Measurements from ENCODE around the gene DYNC2LI1.

The DYNC2LI1 gene

GRCh38 chr2:43738257-43738656 lies 35.6 kb upstream of the DYNC2LI1 start:
- H3K9me3 ChIP-seq (ENCODE audit: control insufficient read depth, insufficient read depth, low read depth, low read length): no peaks in the 10 kb centered on the region
- no peaks in the 10 kb centered on the region for H3K27me3 ChIP-seq (ENCODE audit: control insufficient read depth, insufficient read depth, low read length)

GRCh38 chr2:43743706-43744105 lies 30.1 kb upstream of the DYNC2LI1 start:
- Histone ChIP-seq H3K27me3 (ENCODE audit: control insufficient read depth, insufficient read depth, low read length) (no peaks in the 10 kb centered on the region), H3K9ac (ENCODE audit: low read length) (no peak overlapping the region), H3K4me1 (ENCODE audit: control insufficient read depth, insufficient read depth, low read length) (no peaks in the 10 kb centered on the region), H3K9me3 (ENCODE audit: control insufficient read depth, insufficient read depth, low read depth, low read length) (no peaks in the 10 kb centered on the region), H3K27ac (ENCODE audit: low read depth, low read length) (no peak overlapping the region), H3K4me3 (ENCODE audit: low read depth, low read length) (no peak overlapping the region), H3K36me3 (ENCODE audit: control insufficient read depth, insufficient read depth, low read length) (no peaks in the 10 kb centered on the region)

More at GRCh38 chr2:43738257-43738656, 35.6 kb upstream of the DYNC2LI1 start:
- Histone ChIP-seq H3K27ac (ENCODE audit: low read depth, low read length) (no peak overlapping the region), H3K36me3 (ENCODE audit: control insufficient read depth, insufficient read depth, low read length) (no peaks in the 10 kb centered on the region), H3K4me3 (ENCODE audit: low read depth, low read length) (no peak overlapping the region), H3K4me1 (ENCODE audit: control insufficient read depth, insufficient read depth, low read length) (peaks cover 10% of the 10 kb centered on the region; the same call in 1 of the 2 replicates), H3K9ac (ENCODE audit: low read length) (no peak overlapping the region)

- Histone ChIP-seq H3K4me1 (ENCODE audit: control insufficient read depth, insufficient read depth, low read length) (no peaks in the 10 kb centered on the region), H3K9ac (ENCODE audit: low read length) (no peak overlapping the region), H3K36me3 (ENCODE audit: control insufficient read depth, insufficient read depth, low read length) (no peaks in the 10 kb centered on the region), H3K27ac (ENCODE audit: low read depth, low read length) (no peak overlapping the region), H3K27me3 (ENCODE audit: control insufficient read depth, insufficient read depth, low read length) (no peaks in the 10 kb centered on the region), H3K9me3 (ENCODE audit: control insufficient read depth, insufficient read depth, low read depth, low read length) (no peaks in the 10 kb centered on the region), H3K4me3 (ENCODE audit: low read depth, low read length) (no peak overlapping the region)
Measured at GRCh38 chr2:43745457-43745856, 28.4 kb upstream of the DYNC2LI1 start.

GRCh38 chr2:43748333-43748732 lies 25.5 kb upstream of the DYNC2LI1 start:
- Histone ChIP-seq H3K9me3 (ENCODE audit: control insufficient read depth, insufficient read depth, low read depth, low read length) (no peaks in the 10 kb centered on the region), H3K4me1 (ENCODE audit: control insufficient read depth, insufficient read depth, low read length) (no peaks in the 10 kb centered on the region), H3K9ac (ENCODE audit: low read length) (no peak overlapping the region), H3K27ac (ENCODE audit: low read depth, low read length) (no peak overlapping the region), H3K27me3 (ENCODE audit: control insufficient read depth, insufficient read depth, low read length) (no peaks in the 10 kb centered on the region), H3K36me3 (ENCODE audit: control insufficient read depth, insufficient read depth, low read length) (no peaks in the 10 kb centered on the region), H3K4me3 (ENCODE audit: low read depth, low read length) (no peak overlapping the region)

GRCh38 chr2:43749583-43749982 lies 24.3 kb upstream of the DYNC2LI1 start:
- no peaks in the 10 kb centered on the region for H3K36me3 ChIP-seq (ENCODE audit: control insufficient read depth, insufficient read depth, low read length)
- H3K4me1 ChIP-seq (ENCODE audit: control insufficient read depth, insufficient read depth, low read length): no peaks in the 10 kb centered on the region
- H3K27me3 ChIP-seq (ENCODE audit: control insufficient read depth, insufficient read depth, low read length): no peaks in the 10 kb centered on the region
- H3K9ac ChIP-seq (ENCODE audit: low read length): no peak overlapping the region
- H3K27ac ChIP-seq (ENCODE audit: low read depth, low read length): no peak overlapping the region
- H3K9me3 ChIP-seq (ENCODE audit: control insufficient read depth, insufficient read depth, low read depth, low read length): no peaks in the 10 kb centered on the region
- no peak overlapping the region for H3K4me3 ChIP-seq (ENCODE audit: low read depth, low read length)

GRCh38 chr2:43751476-43751990 lies 22.3 kb upstream of the DYNC2LI1 start:
- no peak overlapping the region for H3K27ac ChIP-seq (ENCODE audit: low read depth, low read length)
- no peak overlapping the region for H3K9ac ChIP-seq (ENCODE audit: low read length)
- no peaks in the 10 kb centered on the region for H3K9me3 ChIP-seq (ENCODE audit: control insufficient read depth, insufficient read depth, low read depth, low read length)
- H3K4me1 ChIP-seq (ENCODE audit: control insufficient read depth, insufficient read depth, low read length): no peaks in the 10 kb centered on the region
- H3K4me3 ChIP-seq (ENCODE audit: low read depth, low read length): no peak overlapping the region
- H3K36me3 ChIP-seq (ENCODE audit: control insufficient read depth, insufficient read depth, low read length): no peaks in the 10 kb centered on the region
- H3K27me3 ChIP-seq (ENCODE audit: control insufficient read depth, insufficient read depth, low read length): no peaks in the 10 kb centered on the region

GRCh38 chr2:43752302-43752701 lies 21.5 kb upstream of the DYNC2LI1 start:
- H3K27ac ChIP-seq (ENCODE audit: low read depth, low read length): no peak overlapping the region
- H3K9me3 ChIP-seq (ENCODE audit: control insufficient read depth, insufficient read depth, low read depth, low read length): no peaks in the 10 kb centered on the region
- H3K36me3 ChIP-seq (ENCODE audit: control insufficient read depth, insufficient read depth, low read length): no peaks in the 10 kb centered on the region
- H3K4me3 ChIP-seq (ENCODE audit: low read depth, low read length): no peak overlapping the region
- H3K9ac ChIP-seq (ENCODE audit: low read length): no peak overlapping the region
- no peaks in the 10 kb centered on the region for H3K4me1 ChIP-seq (ENCODE audit: control insufficient read depth, insufficient read depth, low read length)
- no peaks in the 10 kb centered on the region for H3K27me3 ChIP-seq (ENCODE audit: control insufficient read depth, insufficient read depth, low read length)

GRCh38 chr2:43754180-43754579 lies 19.7 kb upstream of the DYNC2LI1 start:
- Histone ChIP-seq H3K4me3 (ENCODE audit: low read depth, low read length) (no peak overlapping the region), H3K27ac (ENCODE audit: low read depth, low read length) (no peak overlapping the region), H3K27me3 (ENCODE audit: control insufficient read depth, insufficient read depth, low read length) (no peaks in the 10 kb centered on the region), H3K36me3 (ENCODE audit: control insufficient read depth, insufficient read depth, low read length) (no peaks in the 10 kb centered on the region), H3K9me3 (ENCODE audit: control insufficient read depth, insufficient read depth, low read depth, low read length) (no peaks in the 10 kb centered on the region), H3K4me1 (ENCODE audit: control insufficient read depth, insufficient read depth, low read length) (no peaks in the 10 kb centered on the region), H3K9ac (ENCODE audit: low read length) (no peak overlapping the region)

- Histone ChIP-seq H3K4me3 (ENCODE audit: low read depth, low read length) (no peak overlapping the region), H3K36me3 (ENCODE audit: control insufficient read depth, insufficient read depth, low read length) (no peaks in the 10 kb centered on the region), H3K4me1 (ENCODE audit: control insufficient read depth, insufficient read depth, low read length) (no peaks in the 10 kb centered on the region), H3K9me3 (ENCODE audit: control insufficient read depth, insufficient read depth, low read depth, low read length) (no peaks in the 10 kb centered on the region), H3K9ac (ENCODE audit: low read length) (no peak overlapping the region), H3K27ac (ENCODE audit: low read depth, low read length) (no peak overlapping the region), H3K27me3 (ENCODE audit: control insufficient read depth, insufficient read depth, low read length) (no peaks in the 10 kb centered on the region)
Measured at GRCh38 chr2:43758739-43759138, 15.1 kb upstream of the DYNC2LI1 start.

- no peaks in the 10 kb centered on the region for H3K36me3 ChIP-seq (ENCODE audit: control insufficient read depth, insufficient read depth, low read length)
- H3K4me3 ChIP-seq (ENCODE audit: low read depth, low read length): no peak overlapping the region
- no peak overlapping the region for H3K27ac ChIP-seq (ENCODE audit: low read depth, low read length)
- no peaks in the 10 kb centered on the region for H3K9me3 ChIP-seq (ENCODE audit: control insufficient read depth, insufficient read depth, low read depth, low read length)
- H3K27me3 ChIP-seq (ENCODE audit: control insufficient read depth, insufficient read depth, low read length): no peaks in the 10 kb centered on the region
- H3K9ac ChIP-seq (ENCODE audit: low read length): no peak overlapping the region
- no peaks in the 10 kb centered on the region for H3K4me1 ChIP-seq (ENCODE audit: control insufficient read depth, insufficient read depth, low read length)
Measured at GRCh38 chr2:43759195-43759594, 14.6 kb upstream of the DYNC2LI1 start.

GRCh38 chr2:43762286-43762685 lies 11.6 kb upstream of the DYNC2LI1 start:
- Histone ChIP-seq H3K4me3 (ENCODE audit: low read depth, low read length) (no peak overlapping the region), H3K27ac (ENCODE audit: low read depth, low read length) (no peak overlapping the region), H3K9ac (ENCODE audit: low read length) (no peak overlapping the region), H3K9me3 (ENCODE audit: control insufficient read depth, insufficient read depth, low read depth, low read length) (no peaks in the 10 kb centered on the region), H3K36me3 (ENCODE audit: control insufficient read depth, insufficient read depth, low read length) (no peaks in the 10 kb centered on the region), H3K27me3 (ENCODE audit: control insufficient read depth, insufficient read depth, low read length) (no peaks in the 10 kb centered on the region), H3K4me1 (ENCODE audit: control insufficient read depth, insufficient read depth, low read length) (no peaks in the 10 kb centered on the region)

- Histone ChIP-seq H3K4me1 (ENCODE audit: control insufficient read depth, insufficient read depth, low read length) (no peaks in the 10 kb centered on the region), H3K36me3 (ENCODE audit: control insufficient read depth, insufficient read depth, low read length) (no peaks in the 10 kb centered on the region), H3K4me3 (ENCODE audit: low read depth, low read length) (no peak overlapping the region), H3K9me3 (ENCODE audit: control insufficient read depth, insufficient read depth, low read depth, low read length) (no peaks in the 10 kb centered on the region), H3K27ac (ENCODE audit: low read depth, low read length) (no peak overlapping the region), H3K9ac (ENCODE audit: low read length) (no peak overlapping the region), H3K27me3 (ENCODE audit: control insufficient read depth, insufficient read depth, low read length) (no peaks in the 10 kb centered on the region)
Measured at GRCh38 chr2:43763091-43763490, 10.7 kb upstream of the DYNC2LI1 start.

Measured in HUES6 (cell line).